GM06990 (cell line): ENCODE results near the gene BCL11B.

Experiments used
- DNase-seq: peaks from one replicate; pipeline ENCODE4 v3.0.0-alpha.2; 2011; ENCODE audit not compliant: insufficient read length; ENCODE audit errors: extremely low read depth
- H3K27me3 ChIP-seq: replicated peaks from 2 replicates; pipeline ENCODE4 v1.6.0; 2011; ENCODE audit warnings: low read length; ENCODE audit not compliant: control insufficient read depth, insufficient read depth
- H3K36me3 ChIP-seq: 2 replicates; pipeline ENCODE4 v1.5.1; 2011; ENCODE audit warnings: low read length; ENCODE audit not compliant: control insufficient read depth, insufficient read depth
- H3K4me3 ChIP-seq: replicated peaks from 2 replicates; pipeline ENCODE4 v1.5.1; 2011; ENCODE audit warnings: low read depth, mild to moderate bottlenecking, control low read depth, low read length
- TF ChIP-seq, protein P1 (sequence below): IDR thresholded peaks from 2 replicates; pipeline ENCODE4 v1.5.1; 2011; ENCODE audit warnings: low read length, control low read depth, mild to moderate bottlenecking, inconsistent platforms; ENCODE audit not compliant: insufficient read depth, poor library complexity, severe bottlenecking

Gene BCL11B

DNA sequence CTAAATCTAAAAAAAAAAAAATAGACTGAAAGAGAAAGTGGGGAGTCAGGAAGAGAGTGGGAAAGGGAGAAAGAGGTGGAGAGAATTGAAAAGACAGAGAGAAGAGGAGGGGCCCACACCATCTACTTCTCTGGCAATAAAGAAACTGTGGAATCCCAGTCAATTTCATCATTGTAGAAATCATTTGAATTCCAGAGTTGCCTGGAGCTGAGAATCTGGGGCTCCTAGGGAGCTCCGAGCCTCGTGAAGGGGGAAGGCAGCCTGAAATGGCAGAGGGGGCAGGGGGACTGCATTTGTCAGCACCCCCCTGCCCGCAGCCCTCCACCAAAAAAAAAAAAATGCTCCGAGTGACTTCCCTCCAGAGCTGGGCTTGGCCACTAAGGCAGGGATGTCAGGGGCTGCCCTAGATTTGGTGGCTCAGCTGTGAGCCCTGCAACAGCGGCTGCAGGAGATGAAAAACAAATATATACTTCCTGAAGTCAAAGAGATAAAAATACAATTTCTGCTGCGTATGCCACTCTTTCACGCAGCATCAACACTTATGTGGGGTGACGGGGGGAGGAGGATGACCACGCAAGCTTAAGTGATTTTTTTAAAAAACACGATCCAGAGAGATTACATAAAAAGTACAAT, 80.5 kb downstream of the BCL11B start:
- Histone ChIP-seq H3K27me3 (no peaks in the 10 kb centered on the region), H3K36me3 (no peaks in the 10 kb centered on the region), H3K4me3 (no peak overlapping the region)
- TF ChIP-seq, protein P1, sequence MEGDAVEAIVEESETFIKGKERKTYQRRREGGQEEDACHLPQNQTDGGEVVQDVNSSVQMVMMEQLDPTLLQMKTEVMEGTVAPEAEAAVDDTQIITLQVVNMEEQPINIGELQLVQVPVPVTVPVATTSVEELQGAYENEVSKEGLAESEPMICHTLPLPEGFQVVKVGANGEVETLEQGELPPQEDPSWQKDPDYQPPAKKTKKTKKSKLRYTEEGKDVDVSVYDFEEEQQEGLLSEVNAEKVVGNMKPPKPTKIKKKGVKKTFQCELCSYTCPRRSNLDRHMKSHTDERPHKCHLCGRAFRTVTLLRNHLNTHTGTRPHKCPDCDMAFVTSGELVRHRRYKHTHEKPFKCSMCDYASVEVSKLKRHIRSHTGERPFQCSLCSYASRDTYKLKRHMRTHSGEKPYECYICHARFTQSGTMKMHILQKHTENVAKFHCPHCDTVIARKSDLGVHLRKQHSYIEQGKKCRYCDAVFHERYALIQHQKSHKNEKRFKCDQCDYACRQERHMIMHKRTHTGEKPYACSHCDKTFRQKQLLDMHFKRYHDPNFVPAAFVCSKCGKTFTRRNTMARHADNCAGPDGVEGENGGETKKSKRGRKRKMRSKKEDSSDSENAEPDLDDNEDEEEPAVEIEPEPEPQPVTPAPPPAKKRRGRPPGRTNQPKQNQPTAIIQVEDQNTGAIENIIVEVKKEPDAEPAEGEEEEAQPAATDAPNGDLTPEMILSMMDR, result no peak
- DNase-seq, result no peak

DNA sequence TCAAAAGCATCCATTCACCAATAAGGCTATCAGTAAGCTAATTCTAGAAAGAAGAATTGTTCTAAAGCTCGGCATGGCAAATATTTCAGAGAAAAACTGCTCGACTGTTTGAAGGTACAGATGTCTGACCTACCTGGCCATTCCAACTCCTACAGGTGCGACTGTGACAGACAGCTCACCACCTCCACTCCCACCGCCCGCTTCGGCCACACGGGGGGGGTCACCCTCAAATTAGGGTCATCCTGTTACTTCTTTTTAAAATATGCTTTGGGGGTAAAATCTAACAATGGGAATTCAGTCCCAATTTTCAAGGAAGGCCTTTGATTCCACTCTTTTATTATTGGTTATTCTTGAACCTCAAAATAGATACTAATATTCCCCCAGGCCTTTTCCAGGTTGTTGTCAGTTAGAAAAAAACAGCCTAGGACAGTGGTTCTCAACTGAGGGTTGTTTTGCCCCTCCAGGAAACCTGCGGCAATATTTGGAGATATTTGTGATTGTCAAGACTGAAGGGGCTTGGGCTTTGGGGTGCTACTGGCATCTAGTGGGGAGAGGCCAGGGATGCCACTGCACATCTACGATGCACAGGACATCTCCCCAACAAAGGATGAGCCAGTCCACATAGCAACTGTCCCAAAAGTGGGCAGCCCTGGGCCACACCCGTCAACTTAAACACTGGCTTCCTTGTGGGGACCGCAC, 81.2 kb downstream of the BCL11B start:
- H3K27me3 ChIP-seq, result no peaks in the 10 kb centered on the region
- no peak overlapping the region for H3K4me3 ChIP-seq
- TF ChIP-seq, protein P1, result no peak
- no peak for DNase-seq
- no peaks in the 10 kb centered on the region for H3K36me3 ChIP-seq

DNA sequence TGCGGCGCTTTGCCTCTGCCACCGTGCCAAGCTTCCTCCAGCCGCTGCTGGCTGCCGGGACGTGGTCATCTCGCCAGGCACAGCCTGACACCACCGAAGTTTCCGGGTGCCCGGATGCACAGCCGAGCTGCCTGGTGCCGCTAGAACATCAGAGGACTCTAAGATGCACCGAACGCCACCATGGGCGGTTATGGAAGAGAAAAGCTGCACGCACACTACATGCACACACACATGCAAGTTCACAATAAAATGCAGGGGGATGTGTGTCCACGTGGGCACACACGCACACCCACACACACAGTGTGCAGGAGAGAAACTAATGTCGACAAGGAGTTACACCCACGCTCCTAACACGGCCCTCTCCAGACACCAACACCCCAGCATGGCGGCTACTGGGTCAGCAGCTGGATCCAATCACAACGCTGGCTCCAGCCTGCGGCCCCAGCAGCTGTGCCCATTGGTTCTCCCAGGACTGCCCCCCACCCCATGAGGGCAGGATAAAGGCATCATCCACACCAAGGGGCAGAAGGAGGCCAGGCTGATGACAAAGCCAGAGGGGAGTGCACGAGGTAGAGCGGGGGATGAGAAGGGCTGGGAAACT, 82.7 kb downstream of the BCL11B start:
- H3K4me3 ChIP-seq, result no peak overlapping the region
- DNase-seq, result no peak
- TF ChIP-seq, protein P1, result no peak

DNA sequence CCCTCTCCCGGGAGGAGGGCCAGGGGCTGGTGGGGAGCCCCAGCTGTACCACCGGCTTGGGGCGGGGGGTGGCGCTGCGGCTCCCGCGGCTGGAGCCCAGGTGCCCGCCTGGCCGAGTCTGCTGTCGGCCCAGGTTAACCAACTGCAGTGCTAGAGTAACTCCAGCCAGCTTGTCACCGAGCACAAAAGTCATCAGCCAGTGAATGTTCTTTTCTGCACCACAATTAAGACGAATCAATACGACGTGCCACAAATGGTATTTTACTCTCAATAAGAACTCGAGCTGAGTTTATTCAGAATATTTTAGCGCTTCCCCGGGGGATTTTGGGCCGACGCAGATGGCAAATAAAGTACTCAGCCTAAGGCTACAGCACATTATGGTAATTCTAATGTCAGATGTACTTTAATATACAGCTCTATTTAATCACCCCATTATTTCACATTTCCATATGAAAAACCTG, 83.2 kb downstream of the BCL11B start:
- no peaks in the 10 kb centered on the region for H3K36me3 ChIP-seq
- H3K27me3 ChIP-seq, result no peaks in the 10 kb centered on the region
- TF ChIP-seq, protein P1, result no peak
- no peak for DNase-seq
- no peak overlapping the region for H3K4me3 ChIP-seq

More for the DNA sequence above, 82.7 kb downstream of the BCL11B start:
- Histone ChIP-seq H3K36me3 (no peaks in the 10 kb centered on the region), H3K27me3 (no peaks in the 10 kb centered on the region)

DNA sequence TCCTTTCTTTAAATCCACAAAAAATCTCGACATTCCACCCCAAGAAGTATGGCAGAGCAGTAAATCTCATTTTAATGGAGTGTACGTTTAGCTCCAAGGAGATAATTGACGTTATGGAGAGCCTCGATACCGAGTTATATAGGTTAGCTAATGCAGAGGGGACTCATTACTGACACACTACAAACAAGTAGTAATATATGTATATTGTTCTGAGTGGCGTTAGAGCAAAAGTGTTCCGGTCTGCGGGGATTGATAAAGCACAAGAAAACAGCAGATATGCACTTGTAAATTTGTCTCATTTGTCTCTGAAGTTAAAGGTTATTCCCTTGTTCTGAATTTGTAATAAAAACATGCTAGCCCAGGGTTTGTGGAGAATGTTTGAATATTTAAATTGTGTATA, 84.1 kb downstream of the BCL11B start:
- Histone ChIP-seq H3K36me3 (no peaks in the 10 kb centered on the region), H3K27me3 (no peaks in the 10 kb centered on the region), H3K4me3 (no peak overlapping the region)
- DNase-seq, result no peak
- TF ChIP-seq, protein P1, result no peak
